ENCODE measurements around the gene GLYR1.

DNA sequence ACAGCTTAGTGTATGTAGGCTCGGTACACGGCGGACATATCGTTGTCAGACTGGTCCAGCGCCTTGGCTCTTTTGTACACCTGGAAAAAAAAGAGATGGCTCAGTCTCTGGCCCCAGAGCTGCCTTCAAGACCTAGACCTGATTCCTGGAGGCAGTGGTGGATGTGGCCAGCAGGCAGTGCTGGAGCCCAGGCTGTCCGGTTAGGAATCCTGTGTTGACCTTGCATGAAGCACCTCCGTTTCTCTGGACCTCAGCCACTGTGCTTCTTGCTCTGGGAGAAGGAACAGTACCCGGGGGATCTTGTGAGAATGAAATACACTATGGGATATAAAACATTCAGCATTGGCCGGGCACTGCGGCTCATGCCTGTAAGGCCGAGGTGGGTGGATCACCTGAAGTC, 41.9 kb downstream of the GLYR1 start:
- no peak for TF ChIP-seq CTCF (IDR thresholded peaks at IDR 0.05)
- no peak for TF ChIP-seq EZH2 (IDR thresholded peaks at IDR 0.05; ENCODE audit: borderline replicate concordance, insufficient read depth, low read depth, low read length, poor library complexity, severe bottlenecking)

All from B cell (primary cell).